Measurements from ENCODE around the gene GRHL3. TPM values are rescaled to one million over a fixed set of nuclear protein-coding genes. Genes with fewer than 3 reads are reported as not detected.

The GRHL3 gene
- total RNA-seq, 1 donor, result not detected

DNA sequence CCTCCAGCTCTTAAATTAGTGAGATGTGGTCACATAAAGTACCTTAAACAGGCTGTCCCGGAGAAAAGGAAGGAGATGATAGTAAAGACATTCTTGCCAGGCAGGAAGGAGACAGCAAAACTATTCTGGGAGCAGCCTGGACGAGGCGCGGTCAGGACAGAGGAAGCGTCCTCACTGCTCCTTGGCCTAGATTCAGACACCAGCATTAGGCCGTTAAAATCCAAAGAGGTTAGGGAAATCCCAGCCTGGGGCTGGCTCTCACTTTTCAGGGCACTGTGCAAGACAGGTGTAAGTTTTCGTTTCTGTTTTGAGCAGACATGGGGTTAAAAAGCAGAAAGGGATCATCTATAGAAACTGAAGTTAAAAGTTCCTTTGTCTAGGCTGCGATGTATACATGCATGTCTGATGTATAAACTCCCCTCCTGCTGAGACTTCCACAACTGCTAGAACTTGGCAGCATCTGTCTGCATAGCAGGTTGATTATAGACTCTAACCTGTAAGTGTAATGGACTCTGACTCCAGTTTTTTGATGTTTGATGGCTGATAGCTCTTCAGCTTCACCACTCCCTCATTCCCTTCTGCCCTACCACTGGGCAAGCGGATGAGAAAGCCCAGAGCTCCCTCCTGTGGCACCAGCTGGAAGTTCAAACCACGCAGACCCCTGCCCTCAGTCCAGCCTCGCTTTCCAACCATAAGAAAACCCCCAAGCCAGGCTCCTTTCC is 72.9 kb downstream of the GRHL3 start:
- DNase-seq (ENCODE audit: low read depth in 2 of 3, low spot score in 2 of 3), result peak in 2 of 3 donors; percentile 45 to 67

- no peak for DNase-seq (ENCODE audit: low read depth in 2 of 3, low spot score in 2 of 3)
Observed at GRCh38 chr1:24392604-24392946, 73.4 kb downstream of the GRHL3 start.

DNA sequence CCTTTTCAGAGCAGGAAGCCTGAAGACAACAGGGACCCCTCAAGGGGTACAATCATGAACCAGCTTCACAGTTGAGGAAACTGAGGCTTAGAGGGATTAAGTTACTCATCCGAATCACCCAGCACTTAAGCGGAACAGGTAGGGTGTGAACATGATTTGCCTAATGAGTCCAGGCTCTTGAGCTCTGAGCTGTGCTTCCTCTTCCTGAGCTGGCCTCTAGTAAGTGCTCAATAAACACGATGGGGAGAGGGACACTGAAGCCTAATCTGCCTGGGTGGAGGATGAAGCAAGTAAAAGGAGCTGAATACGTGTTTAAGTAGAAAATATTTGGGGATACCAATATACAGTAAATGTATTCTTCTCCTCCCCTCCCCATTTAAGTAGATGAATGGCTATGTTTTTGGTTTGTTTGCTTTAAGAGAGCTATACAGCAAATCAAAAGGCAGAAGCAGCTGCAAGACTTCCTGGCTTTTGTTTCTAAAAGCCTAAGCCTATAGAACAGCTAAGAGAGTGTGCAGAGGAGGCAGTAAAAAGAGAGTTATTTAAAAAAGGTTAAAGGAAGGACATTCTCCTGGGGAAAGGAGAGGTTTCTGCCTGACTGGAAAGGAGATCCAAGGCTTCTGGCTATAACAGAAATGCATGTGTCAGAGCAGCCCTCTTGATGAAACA is 74.0 kb downstream of the GRHL3 start:
- DNase-seq (ENCODE audit: low read depth in 2 of 3, low spot score in 2 of 3), result no peak

DNA sequence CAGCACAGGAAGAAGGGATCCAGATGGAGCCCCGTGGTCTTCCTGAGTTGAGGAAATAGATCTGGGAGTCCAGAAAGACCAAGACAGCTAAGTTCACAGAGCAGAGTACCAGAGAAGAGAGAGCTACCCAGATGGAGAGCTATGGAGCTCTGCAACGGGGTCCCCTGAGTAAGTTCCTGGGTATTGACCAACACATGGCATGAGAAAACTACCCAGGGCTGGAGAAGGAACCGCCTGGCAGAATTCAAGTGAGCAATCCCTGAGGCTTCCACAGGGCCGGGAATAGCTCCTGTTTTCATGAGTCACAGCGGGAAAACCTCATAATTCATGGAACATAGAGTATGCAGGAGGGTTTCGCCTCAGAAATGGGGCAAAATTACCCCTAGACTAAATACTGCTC is 74.7 kb downstream of the GRHL3 start:
- DNase-seq (ENCODE audit: low read depth in 2 of 3, low spot score in 2 of 3), result no peak

DNA sequence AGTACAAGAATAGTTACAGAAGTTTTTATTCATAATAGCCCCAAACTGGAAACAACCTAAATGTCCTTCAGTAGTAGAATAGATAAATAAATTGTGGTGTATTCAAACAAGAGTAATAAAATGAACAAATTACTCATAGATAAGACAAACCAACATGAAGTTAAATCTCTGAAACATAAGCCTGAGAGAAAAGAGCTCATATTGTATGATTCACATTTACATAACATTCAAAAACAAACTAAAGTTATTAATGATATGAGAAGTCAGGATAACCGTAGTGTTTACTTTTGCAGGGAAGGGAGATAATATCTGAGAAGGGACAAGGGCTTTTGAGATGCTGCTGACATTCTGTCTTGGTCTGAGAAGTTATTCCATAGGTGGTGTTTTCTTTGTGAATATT is 80.9 kb downstream of the GRHL3 start:
- DNase-seq (ENCODE audit: low read depth in 2 of 3, low spot score in 2 of 3), result no peak

GRCh38 chr1:24403806-24404205 is 84.6 kb downstream of the GRHL3 start:
- DNase-seq (ENCODE audit: low read depth in 2 of 3, low spot score in 2 of 3), result no peak

Other genes starting within 250 kb of the GRHL3 start
- gene MYOM3, start 207.2 kb upstream of the GRHL3 start, total RNA-seq, result not detected
- gene IL22RA1, start 176.2 kb upstream of the GRHL3 start, total RNA-seq, result not detected
- gene IFNLR1, start 132.1 kb upstream of the GRHL3 start, total RNA-seq, result under 0.01 TPM
- 3.5 TPM for gene STPG1, start 94.4 kb downstream of the GRHL3 start, total RNA-seq
- 48.7 TPM for gene NIPAL3, start 96.4 kb downstream of the GRHL3 start, total RNA-seq
- gene RCAN3, start 183.5 kb downstream of the GRHL3 start, total RNA-seq, result 11.6 TPM
- under 0.01 TPM for gene NCMAP, start 236.7 kb downstream of the GRHL3 start, total RNA-seq

Data from hematopoietic multipotent progenitor cell (in vitro differentiated cells).